GM12872 (cell line): ENCODE data around the gene AP4E1.

Experiments
- CTCF ChIP-seq: IDR thresholded peaks from 3 replicates; pipeline ENCODE4 v1.5.1; 2011; ENCODE audit warnings: low read depth, mild to moderate bottlenecking, low read length, moderate library complexity; ENCODE audit not compliant: insufficient read depth

The AP4E1 gene

GRCh38 chr15:51038974-51039319 is 130.5 kb downstream of the AP4E1 start:
- no peak for TF ChIP-seq CTCF

- TF ChIP-seq CTCF, result no peak
These were observed 135.7 kb downstream of the AP4E1 start for GRCh38 chr15:51044037-51044727.

- TF ChIP-seq CTCF, result no peak
These were observed 137.5 kb downstream of the AP4E1 start for GRCh38 chr15:51046016-51046415.

- TF ChIP-seq CTCF, result no peak
These were observed 138.4 kb downstream of the AP4E1 start for GRCh38 chr15:51046799-51047449.

- no peak for TF ChIP-seq CTCF
These were observed 139.8 kb downstream of the AP4E1 start for GRCh38 chr15:51048308-51048707.

- TF ChIP-seq CTCF, result no peak
These were observed 140.6 kb downstream of the AP4E1 start for GRCh38 chr15:51049081-51049480.

- no peak for TF ChIP-seq CTCF
These were observed 143.3 kb downstream of the AP4E1 start for GRCh38 chr15:51051776-51052175.
